CD4-positive, alpha-beta T cell treated with Interleukin-2 at 100 ng/mL for 4 hours (primary cell): ENCODE results near the gene ENAH.
A peak's percentile ranks its signal among the peaks of the same experiment; 100 is the strongest.

Experiments
- DNase-seq: peaks from one replicate; pipeline ENCODE4 v3.0.0-alpha.2; 2020; ENCODE audit warnings: low spot score

ENAH gene

GRCh38 chr1:225471453-225472301 is 181.2 kb downstream of the ENAH start:
- DNase-seq = no peak

GRCh38 chr1:225471109-225471452 is 181.8 kb downstream of the ENAH start:
- DNase-seq = no peak

GRCh38 chr1:225470211-225471108 is 182.5 kb downstream of the ENAH start:
- DNase-seq = no peak

GRCh38 chr1:225469051-225469450 is 183.9 kb downstream of the ENAH start:
- DNase-seq = no peak

GRCh38 chr1:225468270-225469020 is 184.5 kb downstream of the ENAH start:
- DNase-seq = no peak

DNA sequence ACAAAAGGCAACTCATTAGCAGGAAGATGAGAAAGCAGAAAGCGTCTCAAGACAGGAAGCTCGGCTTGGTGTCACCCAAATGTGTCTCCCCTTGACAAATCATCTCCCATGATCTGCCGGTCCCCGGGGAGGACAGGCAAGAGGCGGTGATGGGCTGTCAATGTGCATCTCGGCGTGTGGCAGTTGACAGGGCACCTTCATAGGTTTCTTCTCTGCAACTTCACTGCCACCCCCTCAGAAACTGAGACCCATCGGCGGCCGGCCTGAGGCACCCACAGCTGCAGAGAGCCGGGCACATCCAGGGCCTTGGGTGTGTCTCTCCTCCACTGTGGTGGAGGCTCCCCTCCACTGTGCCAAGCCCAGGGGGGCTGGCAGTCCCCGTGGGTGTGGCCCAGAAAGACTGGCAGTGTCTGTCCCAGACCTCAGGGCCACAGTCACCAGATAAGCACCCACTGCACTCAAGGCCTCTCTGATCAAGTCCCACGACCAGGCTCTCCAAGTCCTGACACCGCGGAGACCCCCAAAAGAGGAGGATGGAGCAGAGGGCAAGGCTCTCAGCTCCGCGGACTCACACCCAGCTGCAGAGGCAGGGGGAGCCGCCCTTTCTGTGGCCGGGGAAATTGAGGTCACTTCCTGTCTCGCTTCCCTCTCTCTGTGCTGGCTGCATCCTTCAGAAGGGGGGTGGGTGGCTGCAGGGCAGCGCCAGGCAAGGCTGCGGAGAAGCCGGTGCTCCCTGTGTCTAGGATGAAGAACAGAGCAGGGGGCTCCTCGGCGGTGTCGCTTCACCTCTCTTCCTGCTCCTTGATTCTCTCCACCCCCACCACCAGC is 185.5 kb downstream of the ENAH start:
- peak; percentile 89 for DNase-seq

GRCh38 chr1:225466848-225467192 is 186.1 kb downstream of the ENAH start:
- no peak for DNase-seq

DNA sequence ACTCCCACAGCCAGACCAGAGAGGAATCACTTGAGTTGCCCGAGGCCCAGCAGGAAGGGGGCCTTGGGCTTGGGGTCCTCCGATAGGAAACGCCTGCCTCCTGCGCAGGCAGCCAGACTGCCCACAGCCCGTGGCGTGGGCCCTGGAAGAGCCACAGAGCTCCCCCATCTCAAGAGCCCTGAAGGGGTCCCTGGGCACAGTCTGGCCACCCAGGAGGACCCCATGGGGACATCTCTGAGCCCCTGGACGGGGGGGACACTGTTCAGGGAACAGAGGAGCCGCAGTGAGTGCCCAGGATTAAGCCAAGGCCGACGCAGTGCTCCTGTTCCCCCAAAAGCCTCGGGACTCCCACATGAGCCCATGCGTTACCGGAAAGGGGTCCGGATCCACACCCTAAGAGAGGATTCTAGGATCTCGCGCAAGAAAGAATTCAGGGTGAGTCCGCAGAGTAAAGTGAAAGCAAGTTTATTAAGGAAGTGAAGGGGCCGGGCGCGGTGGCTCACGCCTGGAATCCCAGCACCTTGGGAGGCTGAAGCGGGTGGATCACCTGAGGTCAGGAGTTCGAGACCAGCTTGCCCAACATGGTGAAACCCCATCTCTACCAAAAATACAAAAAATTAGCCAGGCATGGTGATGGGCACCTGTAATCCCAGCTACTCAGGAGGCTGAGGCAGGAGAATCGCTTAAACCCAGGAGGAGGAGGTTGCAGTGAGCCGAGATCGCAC is 187.0 kb downstream of the ENAH start:
- no peak for DNase-seq

GRCh38 chr1:225464851-225465792 is 187.8 kb downstream of the ENAH start:
- no peak for DNase-seq

- DNase-seq = no peak
These were observed 190.0 kb downstream of the ENAH start for GRCh38 chr1:225462714-225463574.

DNA sequence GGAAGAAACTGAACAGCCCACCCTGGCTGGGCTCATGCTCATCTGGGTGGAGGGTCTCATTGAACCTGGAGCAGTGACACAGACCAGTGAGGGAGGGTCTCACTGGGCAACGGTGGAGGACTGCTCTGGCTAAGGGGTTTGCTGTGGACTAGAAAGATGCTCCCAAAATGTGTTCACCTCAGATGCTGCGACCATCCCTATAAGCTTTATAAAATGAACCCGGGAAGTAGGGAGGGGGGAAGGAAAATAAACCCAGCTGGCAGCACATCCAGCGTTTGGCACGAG is 190.6 kb downstream of the ENAH start:
- no peak for DNase-seq

GRCh38 chr1:225461533-225462428 is 191.1 kb downstream of the ENAH start:
- DNase-seq = no peak

DNA sequence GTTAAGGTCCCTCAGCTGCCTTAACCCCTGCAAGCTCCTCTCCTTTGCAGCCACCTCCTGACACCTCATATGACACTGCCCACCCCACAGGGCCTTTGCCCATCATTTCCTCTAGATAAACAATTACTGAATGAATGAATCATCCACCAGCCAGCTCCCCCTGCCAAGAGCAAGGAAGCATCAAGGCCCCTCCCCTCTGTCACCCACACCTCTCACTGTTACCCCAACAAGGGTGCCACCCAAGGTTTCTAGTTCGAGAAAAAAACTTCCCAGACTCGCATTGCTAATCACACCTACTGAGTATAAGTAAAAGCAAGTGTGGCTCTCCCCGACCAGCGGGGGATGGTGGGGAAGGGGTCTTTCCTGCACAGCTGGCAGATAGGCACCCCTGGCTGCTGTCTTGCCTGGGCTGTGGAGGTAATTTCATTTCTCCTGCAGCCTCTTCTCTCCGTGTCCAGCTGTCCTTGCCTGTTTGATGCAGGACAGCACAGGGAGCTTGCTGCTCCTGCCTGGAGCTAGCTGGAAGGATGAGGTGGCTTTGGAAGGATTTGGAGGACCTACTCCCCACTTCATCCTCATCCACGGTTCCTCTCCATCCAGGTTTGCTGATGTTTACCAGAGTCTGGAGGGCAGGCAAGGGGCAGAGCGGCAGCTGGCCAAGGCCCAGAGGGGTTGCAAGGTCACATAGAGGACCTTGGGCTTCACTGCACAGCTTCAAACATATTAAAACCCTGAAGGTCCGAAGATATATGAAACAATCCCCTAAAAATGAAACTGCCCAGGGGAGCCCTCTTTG is 192.0 kb downstream of the ENAH start:
- peak; percentile 86 for DNase-seq

DNA sequence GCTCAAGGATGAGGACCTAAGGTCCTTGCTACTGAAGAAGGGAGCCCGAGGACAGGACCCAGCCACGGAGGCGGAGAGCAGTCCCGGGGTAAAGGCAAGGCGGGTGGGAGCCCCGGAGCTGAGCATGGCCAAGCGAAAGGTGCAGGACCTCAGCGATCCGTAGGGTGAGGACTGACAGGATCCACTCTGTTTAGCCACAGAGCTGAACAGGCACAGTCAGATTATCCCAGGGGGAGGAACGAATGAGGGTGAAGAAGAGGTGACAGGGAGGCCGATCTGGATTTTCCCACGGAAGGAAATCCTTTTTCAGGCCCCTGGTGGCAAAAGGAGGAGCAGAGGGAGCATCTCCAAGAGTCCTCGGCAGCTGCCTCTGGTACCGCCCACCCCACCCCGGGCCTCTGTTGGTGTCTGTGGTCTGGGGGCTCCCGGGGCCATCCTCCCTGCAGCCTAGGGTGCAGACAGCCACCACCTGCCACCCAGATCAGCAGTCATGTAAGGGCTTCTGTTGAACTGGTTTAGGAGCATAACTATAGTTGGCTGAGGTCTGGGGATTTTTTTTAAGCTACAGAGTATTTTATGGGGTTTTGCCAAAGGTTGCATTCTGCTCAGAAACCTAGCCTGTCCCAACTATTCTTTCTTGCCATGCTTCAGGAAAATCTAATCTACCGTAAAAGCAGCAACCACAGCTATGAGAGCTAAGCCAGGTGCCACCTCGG is 192.7 kb downstream of the ENAH start:
- DNase-seq = peak; percentile 13

DNA sequence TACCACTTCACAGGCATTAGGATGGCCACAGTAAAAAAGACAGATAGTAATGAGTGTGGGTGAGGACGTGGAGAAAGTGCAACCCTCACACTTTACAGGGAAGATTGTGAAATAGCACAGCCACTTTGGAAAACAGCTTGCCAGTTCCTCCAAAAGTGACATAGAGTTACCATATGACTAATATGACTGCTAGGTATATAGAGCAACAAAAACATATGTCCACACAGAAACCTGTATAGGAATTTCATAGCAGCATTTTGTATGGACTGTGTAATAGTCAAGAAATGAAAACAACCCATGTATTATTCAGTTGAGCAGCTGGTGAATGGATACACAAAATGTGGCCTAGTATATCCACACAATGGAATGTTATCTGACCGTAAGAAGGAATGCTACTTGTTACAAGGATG is 194.7 kb downstream of the ENAH start:
- no peak for DNase-seq

GRCh38 chr1:225454733-225455132 is 198.2 kb downstream of the ENAH start:
- DNase-seq = peak; percentile 83
